Measurements from ENCODE around the gene PUM1. TPM values are rescaled to one million over a fixed set of nuclear protein-coding genes. Genes with fewer than 3 reads are reported as not detected.
A peak's percentile ranks its signal among the peaks of the same experiment; 100 is the strongest.

The PUM1 gene
- total RNA-seq, 4 donors from 2014 or later = 61.6 to 109 (median 76.9) TPM

DNA sequence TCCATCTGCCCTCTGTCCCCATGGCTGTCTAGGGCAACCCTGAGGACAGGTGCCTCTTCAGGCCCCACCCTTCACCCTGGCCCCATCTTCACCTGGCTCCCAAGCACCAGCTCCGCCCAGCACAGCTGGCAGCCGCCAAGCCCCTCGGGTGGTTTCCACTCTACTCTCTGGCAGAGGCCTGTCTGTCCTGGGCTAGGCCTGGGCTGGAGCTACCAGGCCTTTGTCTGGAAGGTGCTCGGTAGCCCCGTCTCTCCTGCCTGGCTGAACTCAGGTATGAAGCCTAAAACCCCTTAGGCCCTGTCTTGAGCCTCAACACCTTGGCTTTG lies 174.3 kb downstream of the PUM1 start:
- no peaks in the 10 kb centered on the region for H3K27me3 ChIP-seq
- H3K9me3 ChIP-seq = no peaks in the 10 kb centered on the region
- peak overlapping the region in 1 of 4 donors; percentile 39 for H3K27ac ChIP-seq
- H3K4me3 ChIP-seq = no peak overlapping the region
- no peaks in the 10 kb centered on the region for H3K36me3 ChIP-seq
- DNase-seq = no peak
- TF ChIP-seq, protein P1, sequence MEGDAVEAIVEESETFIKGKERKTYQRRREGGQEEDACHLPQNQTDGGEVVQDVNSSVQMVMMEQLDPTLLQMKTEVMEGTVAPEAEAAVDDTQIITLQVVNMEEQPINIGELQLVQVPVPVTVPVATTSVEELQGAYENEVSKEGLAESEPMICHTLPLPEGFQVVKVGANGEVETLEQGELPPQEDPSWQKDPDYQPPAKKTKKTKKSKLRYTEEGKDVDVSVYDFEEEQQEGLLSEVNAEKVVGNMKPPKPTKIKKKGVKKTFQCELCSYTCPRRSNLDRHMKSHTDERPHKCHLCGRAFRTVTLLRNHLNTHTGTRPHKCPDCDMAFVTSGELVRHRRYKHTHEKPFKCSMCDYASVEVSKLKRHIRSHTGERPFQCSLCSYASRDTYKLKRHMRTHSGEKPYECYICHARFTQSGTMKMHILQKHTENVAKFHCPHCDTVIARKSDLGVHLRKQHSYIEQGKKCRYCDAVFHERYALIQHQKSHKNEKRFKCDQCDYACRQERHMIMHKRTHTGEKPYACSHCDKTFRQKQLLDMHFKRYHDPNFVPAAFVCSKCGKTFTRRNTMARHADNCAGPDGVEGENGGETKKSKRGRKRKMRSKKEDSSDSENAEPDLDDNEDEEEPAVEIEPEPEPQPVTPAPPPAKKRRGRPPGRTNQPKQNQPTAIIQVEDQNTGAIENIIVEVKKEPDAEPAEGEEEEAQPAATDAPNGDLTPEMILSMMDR (IDR thresholded peaks at IDR 0.05) = no peak
- no peak for TF ChIP-seq POLR2A (IDR thresholded peaks at IDR 0.05)
- H3K4me1 ChIP-seq = peaks cover 0 to 37% (median 0%) of the 10 kb centered on the region in 4 donors

GRCh38 chr1:30890502-30891226 lies 174.9 kb downstream of the PUM1 start:
- TF ChIP-seq, protein P1 (IDR thresholded peaks at IDR 0.05) = no peak
- no peak for TF ChIP-seq POLR2A (IDR thresholded peaks at IDR 0.05)
- no peaks in the 10 kb centered on the region for H3K27me3 ChIP-seq
- peak overlapping the region in 1 of 4 donors; percentile 39 for H3K27ac ChIP-seq
- no peaks in the 10 kb centered on the region for H3K9me3 ChIP-seq
- no peak overlapping the region for H3K4me3 ChIP-seq
- H3K4me1 ChIP-seq = peaks cover 0 to 39% (median 0%) of the 10 kb centered on the region in 4 donors
- H3K36me3 ChIP-seq = no peaks in the 10 kb centered on the region
- DNase-seq = no peak

DNA sequence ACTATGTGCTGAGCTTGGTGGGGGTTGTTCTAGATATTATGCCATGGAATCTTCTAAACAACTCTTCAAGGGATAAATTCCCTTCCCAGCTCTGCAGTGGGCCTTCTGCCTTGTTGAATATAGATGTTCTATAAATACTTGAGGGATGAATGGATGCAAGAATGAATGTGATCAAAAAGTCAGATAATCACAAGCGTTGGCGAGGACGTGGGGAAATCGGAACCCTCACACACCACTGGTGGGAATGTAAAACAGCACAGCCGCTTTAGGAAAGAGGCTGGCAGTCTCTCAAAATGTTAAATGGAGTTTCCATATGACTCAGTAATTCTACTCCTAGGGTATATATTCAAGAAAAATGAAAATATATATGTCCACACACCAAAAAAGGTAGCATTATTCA lies 176.0 kb downstream of the PUM1 start:
- H3K27me3 ChIP-seq = no peaks in the 10 kb centered on the region
- peak overlapping the region in 2 of 4 donors; percentile 74 to 85 for H3K27ac ChIP-seq
- H3K36me3 ChIP-seq = no peaks in the 10 kb centered on the region
- no peak for DNase-seq
- H3K9me3 ChIP-seq = no peaks in the 10 kb centered on the region
- no peak overlapping the region for H3K4me3 ChIP-seq
- peaks cover 0 to 39% (median 0%) of the 10 kb centered on the region in 4 donors for H3K4me1 ChIP-seq
- no peak for TF ChIP-seq POLR2A (IDR thresholded peaks at IDR 0.05)
- TF ChIP-seq, protein P1 (IDR thresholded peaks at IDR 0.05) = no peak

- H3K4me1 ChIP-seq = peaks cover 0 to 39% (median 0%) of the 10 kb centered on the region in 4 donors
- TF ChIP-seq, protein P1 (IDR thresholded peaks at IDR 0.05) = no peak
- no peak for TF ChIP-seq POLR2A (IDR thresholded peaks at IDR 0.05)
- no peaks in the 10 kb centered on the region for H3K27me3 ChIP-seq
- H3K9me3 ChIP-seq = no peaks in the 10 kb centered on the region
- no peaks in the 10 kb centered on the region for H3K36me3 ChIP-seq
- DNase-seq = no peak
- H3K27ac ChIP-seq = peak overlapping the region; percentile 25 to 85 (median 50)
- H3K4me3 ChIP-seq = no peak overlapping the region
These were observed 176.5 kb downstream of the PUM1 start for GRCh38 chr1:30888975-30889374.

GRCh38 chr1:30888391-30888790 lies 177.1 kb downstream of the PUM1 start:
- DNase-seq = no peak
- no peak overlapping the region for H3K4me3 ChIP-seq
- no peaks in the 10 kb centered on the region for H3K36me3 ChIP-seq
- TF ChIP-seq, protein P1 (IDR thresholded peaks at IDR 0.05) = no peak
- TF ChIP-seq POLR2A (IDR thresholded peaks at IDR 0.05) = no peak
- peaks cover 0 to 39% (median 0%) of the 10 kb centered on the region in 4 donors for H3K4me1 ChIP-seq
- peak overlapping the region; percentile 25 to 85 (median 50) for H3K27ac ChIP-seq
- no peaks in the 10 kb centered on the region for H3K9me3 ChIP-seq
- no peaks in the 10 kb centered on the region for H3K27me3 ChIP-seq
